Measurements from ENCODE around the gene SNX18. TPM values are rescaled to one million over a fixed set of nuclear protein-coding genes. Genes with fewer than 3 reads are reported as not detected.

Gene SNX18
- total RNA-seq, 1 experiment from 2014 or later = 16.0 TPM

- DNase-seq (ENCODE audit: low read depth, low spot score) = no peak
- BruUV-seq (replicated peaks) = no TSS peak
Measured at GRCh38 chr5:54595721-54596120, 78.2 kb downstream of the SNX18 start.

More at GRCh38 chr5:54595721-54596120, 78.2 kb downstream of the SNX18 start:
- Histone ChIP-seq H3K9ac (ENCODE audit: low read length) (no peak overlapping the region), H4K20me1 (ENCODE audit: insufficient read depth) (no peaks in the 10 kb centered on the region), H3K27me3 (ENCODE audit: insufficient read depth, low read length) (no peaks in the 10 kb centered on the region), H3K4me1 (ENCODE audit: control insufficient read depth in 1 of 2, insufficient read depth in 2 of 2, low read length in 2 of 2) (no peaks in the 10 kb centered on the region), H3K9me2 (ENCODE audit: insufficient read depth) (no peaks in the 10 kb centered on the region), H3K79me2 (ENCODE audit: insufficient read depth, low read length) (no peaks in the 10 kb centered on the region), H3K9me3 (ENCODE audit: control insufficient read depth in 1 of 2, insufficient read depth in 1 of 2, low read depth in 1 of 2, low read length in 2 of 2) (no peaks in the 10 kb centered on the region), H3K4me2 (ENCODE audit: low read length) (no peak overlapping the region), H3K27ac (ENCODE audit: low read depth, low read length) (no peak overlapping the region), H3K36me3 (ENCODE audit: control insufficient read depth in 1 of 2, insufficient read depth in 2 of 2, low read length in 2 of 2) (no peaks in the 10 kb centered on the region), H3K4me3 (replicated peaks in 1 of 2; ENCODE audit: low read depth in 1 of 2, low read length in 2 of 2) (no peak overlapping the region), H2AFZ (ENCODE audit: low read depth, low read length, poor library complexity, severe bottlenecking) (no peak overlapping the region)
- ChIA-PET RAD21 (ENCODE audit: low non-redundant PET in 1 of 2, low total read pairs in 2 of 2, uncharacterized antibody in 2 of 2, unreplicated experiment in 2 of 2) (no interaction called here), POLR2A (no interaction called here), CTCF (no interaction called here)
- intact Hi-C loops (cut with micrococcal nuclease) = no loop called here
- TF ChIP-seq SRF (IDR thresholded peaks at IDR 0.05; ENCODE audit: low read depth) (no peak), EZH2 (IDR thresholded peaks at IDR 0.05) (no peak), REST (IDR thresholded peaks at IDR 0.05; ENCODE audit: low read depth) (no peak), ATF3 (IDR thresholded peaks at IDR 0.05) (no peak), TCF7L2 (IDR thresholded peaks at IDR 0.05; ENCODE audit: borderline replicate concordance, extremely low read depth, insufficient read depth, insufficient read length) (no peak), CBX3 (IDR thresholded peaks at IDR 0.05; ENCODE audit: low read depth) (no peak), SIN3A (IDR thresholded peaks at IDR 0.05; ENCODE audit: low read depth) (no peak), YY1 (IDR thresholded peaks at IDR 0.05; ENCODE audit: extremely low read depth, insufficient replicate concordance, low read depth, low read length) (no peak), EZH2phosphoT487 (IDR thresholded peaks at IDR 0.05; ENCODE audit: borderline replicate concordance) (no peak), ZBTB33 (IDR thresholded peaks at IDR 0.05; ENCODE audit: extremely low read depth, insufficient replicate concordance, low read length) (no peak), JUND (IDR thresholded peaks at IDR 0.05) (no peak)
- no peak for ATAC-seq

Other genes with a start within 250 kb of the SNX18 start
- 15.0 TPM for gene ARL15, start 207.2 kb upstream of the SNX18 start, total RNA-seq (2021; ENCODE audit: unreplicated experiment)
- gene HSPB3, start 62.1 kb upstream of the SNX18 start, total RNA-seq (2021; ENCODE audit: unreplicated experiment) = not detected